Measurements from ENCODE around the gene SLC9A3.

DNA sequence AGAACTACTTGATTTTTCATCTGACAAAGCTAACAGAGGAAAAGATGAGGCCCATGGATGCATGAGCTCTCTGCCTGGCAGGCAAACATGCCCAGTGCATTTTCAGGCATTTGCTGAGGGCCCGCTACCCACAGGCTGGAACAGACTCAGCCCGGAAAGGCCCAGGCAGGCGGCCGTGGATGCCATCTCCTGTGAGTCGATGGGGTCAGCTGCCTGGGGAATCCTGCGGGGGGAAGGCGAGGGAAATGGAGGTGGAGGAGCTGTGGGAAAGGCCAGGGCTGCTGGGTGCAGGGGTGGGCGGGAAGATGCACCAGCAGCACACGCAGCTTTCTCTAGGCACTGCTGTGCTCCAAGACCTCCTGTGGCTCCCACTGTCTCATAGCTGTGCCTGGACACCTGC is 13.7 kb downstream of the SLC9A3 start:
- TF ChIP-seq, protein P1, sequence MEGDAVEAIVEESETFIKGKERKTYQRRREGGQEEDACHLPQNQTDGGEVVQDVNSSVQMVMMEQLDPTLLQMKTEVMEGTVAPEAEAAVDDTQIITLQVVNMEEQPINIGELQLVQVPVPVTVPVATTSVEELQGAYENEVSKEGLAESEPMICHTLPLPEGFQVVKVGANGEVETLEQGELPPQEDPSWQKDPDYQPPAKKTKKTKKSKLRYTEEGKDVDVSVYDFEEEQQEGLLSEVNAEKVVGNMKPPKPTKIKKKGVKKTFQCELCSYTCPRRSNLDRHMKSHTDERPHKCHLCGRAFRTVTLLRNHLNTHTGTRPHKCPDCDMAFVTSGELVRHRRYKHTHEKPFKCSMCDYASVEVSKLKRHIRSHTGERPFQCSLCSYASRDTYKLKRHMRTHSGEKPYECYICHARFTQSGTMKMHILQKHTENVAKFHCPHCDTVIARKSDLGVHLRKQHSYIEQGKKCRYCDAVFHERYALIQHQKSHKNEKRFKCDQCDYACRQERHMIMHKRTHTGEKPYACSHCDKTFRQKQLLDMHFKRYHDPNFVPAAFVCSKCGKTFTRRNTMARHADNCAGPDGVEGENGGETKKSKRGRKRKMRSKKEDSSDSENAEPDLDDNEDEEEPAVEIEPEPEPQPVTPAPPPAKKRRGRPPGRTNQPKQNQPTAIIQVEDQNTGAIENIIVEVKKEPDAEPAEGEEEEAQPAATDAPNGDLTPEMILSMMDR (IDR thresholded peaks at IDR 0.05), result no peak
- no peak for TF ChIP-seq POLR2A (IDR thresholded peaks at IDR 0.05)
